ENCODE data around the gene PWWP2A.
"Not testable (repeated sequence)": the region's sequence is repeated elsewhere in the genome, so short reads cannot be mapped to it uniquely, and the experiment has no call there.

Gene PWWP2A

GRCh38 chr5:160119142-160119904 is at the start of gene PWWP2A:
PWWP2A (minus strand) TSS chr5:160119450; CDS start chr5:160119388, 62 bp downstream.
- in situ Hi-C loops (cut with HindIII; ENCODE audit: low sequenced_read_pairs) = no loop called here

GRCh38 chr5:160167624-160168165 is 48.4 kb upstream of the PWWP2A start:
- in situ Hi-C loops (cut with HindIII; ENCODE audit: low sequenced_read_pairs) = no loop called here

DNA sequence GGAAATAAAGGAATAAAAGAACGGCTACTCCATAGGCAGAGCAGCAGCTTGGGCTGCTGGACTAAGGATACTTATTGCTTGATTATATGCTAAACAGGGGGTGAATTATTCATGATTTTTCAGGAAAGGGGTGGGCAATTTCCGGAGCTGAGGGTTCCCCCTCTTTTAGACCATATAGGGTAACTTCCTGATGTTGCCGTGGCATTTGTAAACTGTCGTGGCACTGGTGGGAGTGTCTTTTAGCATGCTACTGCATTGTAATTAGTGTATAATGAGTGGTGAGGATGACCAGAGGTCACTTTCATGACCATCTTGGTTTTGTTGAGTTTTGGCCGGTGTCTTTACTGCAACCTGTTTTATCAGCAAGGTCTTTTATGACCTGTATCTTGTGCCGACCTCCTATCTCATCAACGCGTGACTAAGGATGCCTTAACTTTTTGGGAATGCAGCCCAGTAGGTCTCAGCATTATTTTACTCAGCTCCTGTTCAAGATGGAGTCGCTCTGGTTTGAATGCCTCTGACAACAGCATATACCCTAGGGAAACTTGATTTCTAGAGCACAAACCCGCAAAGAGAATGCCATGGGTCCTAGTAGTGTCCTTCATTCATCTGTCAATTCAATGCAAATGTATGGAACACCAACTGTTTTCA is 47.8 kb upstream of the PWWP2A start:
- in situ Hi-C loops (cut with HindIII; ENCODE audit: low sequenced_read_pairs) = no loop called here

- in situ Hi-C loops (cut with HindIII; ENCODE audit: low sequenced_read_pairs) = no loop called here
These were observed 47.1 kb upstream of the PWWP2A start for GRCh38 chr5:160166069-160166972.

DNA sequence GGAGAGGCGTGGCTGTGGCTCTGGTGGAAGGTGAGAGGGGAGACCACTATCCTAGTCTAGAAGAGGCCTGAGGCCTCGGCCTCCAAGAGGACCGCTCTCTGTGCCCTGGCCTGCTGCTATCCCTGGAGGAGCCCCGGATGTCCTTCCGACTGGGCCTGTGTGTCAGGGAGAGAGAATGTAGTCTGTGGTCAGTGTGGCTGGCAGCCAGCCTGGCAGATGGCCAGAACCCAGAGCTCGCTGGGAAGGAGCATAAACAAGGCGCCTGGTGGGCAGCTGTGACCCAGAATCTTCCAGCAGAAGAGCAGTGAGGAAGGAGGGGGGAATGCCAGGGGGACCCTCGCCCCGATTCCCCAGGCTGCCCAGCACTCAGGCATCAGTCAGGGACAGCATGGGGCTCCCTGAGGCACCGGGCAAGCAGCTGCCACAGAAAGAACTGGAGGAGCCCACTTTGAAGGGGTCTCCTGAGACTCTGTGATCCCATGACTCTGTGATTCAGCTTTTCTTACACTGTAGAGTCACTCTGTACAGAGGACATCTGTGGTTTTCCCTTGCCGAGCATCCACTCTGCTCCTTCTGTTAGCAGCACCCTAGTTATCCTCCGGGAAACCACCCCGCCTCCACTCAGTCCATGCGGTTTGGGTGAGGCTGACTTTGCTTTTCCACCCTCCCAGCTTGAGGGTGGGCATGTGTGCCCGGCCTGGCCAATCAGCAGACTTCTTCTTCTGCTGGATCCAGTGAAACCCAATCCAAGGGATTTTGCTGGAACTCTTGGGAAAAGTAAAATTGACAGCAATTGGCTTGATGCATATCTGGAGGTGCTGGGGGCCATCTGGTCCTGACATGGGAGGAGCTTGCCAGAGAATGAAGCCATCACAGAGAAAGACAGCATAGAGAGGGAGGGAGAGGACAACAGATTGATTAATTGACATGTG is 46.2 kb upstream of the PWWP2A start:
- in situ Hi-C loops (cut with HindIII; ENCODE audit: low sequenced_read_pairs) = no loop called here

GRCh38 chr5:160162910-160163309 is 43.7 kb upstream of the PWWP2A start:
- in situ Hi-C loops (cut with HindIII; ENCODE audit: low sequenced_read_pairs) = no loop called here

DNA sequence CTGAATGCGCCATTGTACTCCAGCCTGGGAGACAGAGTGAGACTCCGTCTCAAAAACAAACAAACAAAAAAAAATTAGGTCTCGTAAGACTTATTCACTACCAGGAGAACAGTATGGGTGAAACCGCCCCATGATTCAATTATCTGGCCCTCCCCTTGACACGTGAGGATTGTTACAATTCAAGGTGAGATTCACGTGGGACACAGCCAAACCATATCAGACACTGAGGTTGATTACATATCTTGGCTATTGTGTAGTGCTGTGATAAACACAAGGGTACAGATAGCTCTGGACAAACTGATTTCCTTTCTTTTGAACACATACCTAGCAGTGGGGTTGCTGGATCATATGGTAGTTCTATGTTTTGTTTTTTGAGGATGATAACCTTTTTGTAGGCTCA is 42.4 kb upstream of the PWWP2A start:
- in situ Hi-C loops (cut with HindIII; ENCODE audit: low sequenced_read_pairs) = no loop called here

- in situ Hi-C loops (cut with HindIII; ENCODE audit: low sequenced_read_pairs) = not testable (repeated sequence)
These were observed 41.6 kb upstream of the PWWP2A start for GRCh38 chr5:160160875-160161274.

GRCh38 chr5:160159991-160160792 is 40.9 kb upstream of the PWWP2A start:
- in situ Hi-C loops (cut with HindIII; ENCODE audit: low sequenced_read_pairs) = no loop called here

GRCh38 chr5:160158087-160158486 is 38.8 kb upstream of the PWWP2A start:
- in situ Hi-C loops (cut with HindIII; ENCODE audit: low sequenced_read_pairs) = no loop called here

GRCh38 chr5:160155017-160155750 is 35.9 kb upstream of the PWWP2A start:
- in situ Hi-C loops (cut with HindIII; ENCODE audit: low sequenced_read_pairs) = no loop called here

GRCh38 chr5:160152901-160153300 is 33.7 kb upstream of the PWWP2A start:
- in situ Hi-C loops (cut with HindIII; ENCODE audit: low sequenced_read_pairs) = no loop called here

DNA sequence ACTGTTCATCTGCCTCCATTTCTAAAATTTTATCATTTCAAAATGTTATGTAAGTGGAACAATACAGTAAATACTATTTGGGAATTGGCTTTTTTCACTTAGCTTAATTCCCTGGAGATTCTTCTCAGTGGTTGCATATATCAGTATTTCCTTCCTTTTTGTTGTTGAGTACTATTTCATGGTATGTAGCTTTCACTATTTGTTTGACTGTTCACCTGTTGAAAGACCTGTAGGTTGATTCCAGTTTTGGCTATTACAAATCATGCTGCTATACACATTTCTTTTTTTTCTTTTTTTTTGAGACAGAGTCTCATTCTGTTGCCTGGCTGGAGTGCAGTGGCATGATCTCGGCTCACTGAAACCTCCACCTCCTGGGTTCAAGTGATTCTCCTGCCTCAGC is 33.0 kb upstream of the PWWP2A start:
- in situ Hi-C loops (cut with HindIII; ENCODE audit: low sequenced_read_pairs) = no loop called here

- in situ Hi-C loops (cut with HindIII; ENCODE audit: low sequenced_read_pairs) = no loop called here
These were observed 31.8 kb upstream of the PWWP2A start for GRCh38 chr5:160151017-160151416.

GRCh38 chr5:160150381-160150780 is 31.1 kb upstream of the PWWP2A start:
- in situ Hi-C loops (cut with HindIII; ENCODE audit: low sequenced_read_pairs) = no loop called here

DNA sequence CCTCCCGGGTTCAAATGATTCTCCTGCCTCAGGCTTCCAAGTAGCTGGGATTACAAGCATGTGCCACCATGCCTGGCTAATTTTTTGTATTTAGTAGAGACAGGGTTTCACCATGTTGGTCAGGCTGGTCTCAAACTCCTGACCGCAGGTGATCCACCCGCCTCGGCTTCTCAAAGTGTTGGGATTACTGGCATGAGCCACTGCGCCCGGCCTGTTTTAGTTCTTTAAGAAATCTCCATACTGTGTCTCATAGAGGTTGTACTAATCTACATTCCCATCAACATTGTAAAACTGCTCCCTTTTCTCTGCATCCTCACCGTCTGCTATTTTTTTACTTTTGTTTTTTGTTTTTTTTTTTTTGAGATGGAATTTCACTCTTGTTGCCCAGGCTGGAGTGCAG is 25.2 kb upstream of the PWWP2A start:
- in situ Hi-C loops (cut with HindIII; ENCODE audit: low sequenced_read_pairs) = not testable (repeated sequence)

DNA sequence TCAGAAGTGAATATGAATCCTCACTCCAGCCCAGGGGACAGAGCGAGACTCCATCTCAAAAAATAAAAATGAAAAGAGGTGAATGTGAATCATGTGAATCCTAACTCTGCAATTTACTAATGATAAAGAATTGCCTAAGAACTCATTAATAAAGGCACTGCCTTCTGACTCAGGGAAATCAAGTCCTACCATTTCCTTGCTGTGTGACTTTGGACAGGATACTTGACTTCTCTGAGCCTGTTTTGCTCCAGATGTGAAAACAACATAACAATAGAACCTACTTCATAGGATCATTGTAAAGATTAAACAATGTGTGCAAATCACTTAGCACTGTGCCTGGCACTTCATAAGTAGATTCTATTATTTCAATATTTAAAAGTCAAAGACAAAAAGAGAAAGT is 15.1 kb upstream of the PWWP2A start:
- in situ Hi-C loops (cut with HindIII; ENCODE audit: low sequenced_read_pairs) = no loop called here

GRCh38 chr5:160133918-160134304 is 14.7 kb upstream of the PWWP2A start:
- in situ Hi-C loops (cut with HindIII; ENCODE audit: low sequenced_read_pairs) = no loop called here

Measured in DLD1 (cell line).